ENCODE results near the gene PRND.

PRND gene

DNA sequence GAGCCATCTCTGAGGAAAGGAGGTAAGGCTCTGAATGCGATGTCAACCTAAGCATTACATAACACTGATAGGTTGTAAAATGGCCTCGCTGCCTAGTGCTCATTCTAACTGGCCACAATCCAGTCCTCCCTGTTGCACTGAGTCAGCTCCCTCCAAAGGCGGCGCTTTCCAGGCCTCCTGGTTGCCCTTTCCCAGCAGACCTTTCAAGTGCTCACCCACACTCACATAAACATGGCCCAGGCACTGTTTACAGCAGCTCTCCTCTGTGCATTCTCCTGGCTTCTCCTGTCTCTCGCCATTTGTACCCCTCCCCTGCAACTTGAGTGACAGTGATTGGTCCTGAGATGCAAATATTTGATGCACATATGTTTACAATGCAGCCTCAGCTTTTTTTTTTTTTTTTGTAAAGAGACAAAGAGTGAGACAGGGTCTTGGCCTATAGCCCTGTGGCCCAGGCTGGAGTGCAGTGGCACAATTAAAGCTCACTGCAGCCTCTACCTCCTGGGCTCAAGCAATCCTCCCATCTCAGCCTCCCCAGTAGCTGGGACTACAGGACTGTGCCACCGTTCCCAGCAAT, 36.8 kb upstream of the PRND start:
- TF ChIP-seq EGR1 (IDR thresholded peaks at IDR 0.05) (no peak), RAD21 (IDR thresholded peaks at IDR 0.05; ENCODE audit: low read depth) (no peak), CREB1 (IDR thresholded peaks at IDR 0.05; ENCODE audit: low read depth) (no peak), TEAD4 (IDR thresholded peaks at IDR 0.05) (no peak), EP300 (IDR thresholded peaks at IDR 0.05; ENCODE audit: borderline replicate concordance) (no peak), ZBTB7A (IDR thresholded peaks at IDR 0.05; ENCODE audit: low read depth) (no peak), CEBPB (IDR thresholded peaks at IDR 0.05) (no peak), NFIC (IDR thresholded peaks at IDR 0.05) (no peak), TCF12 (IDR thresholded peaks at IDR 0.05; ENCODE audit: low read depth) (no peak), TAF1 (IDR thresholded peaks at IDR 0.05; ENCODE audit: low read depth) (no peak), FOXM1 (IDR thresholded peaks at IDR 0.05; ENCODE audit: borderline replicate concordance, low read depth) (no peak), YY1 (IDR thresholded peaks at IDR 0.05; ENCODE audit: low read depth) (no peak)
- TF ChIP-seq, protein P1, sequence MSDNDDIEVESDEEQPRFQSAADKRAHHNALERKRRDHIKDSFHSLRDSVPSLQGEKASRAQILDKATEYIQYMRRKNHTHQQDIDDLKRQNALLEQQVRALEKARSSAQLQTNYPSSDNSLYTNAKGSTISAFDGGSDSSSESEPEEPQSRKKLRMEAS (IDR thresholded peaks at IDR 0.05): no peak
- TF ChIP-seq, protein P2, sequence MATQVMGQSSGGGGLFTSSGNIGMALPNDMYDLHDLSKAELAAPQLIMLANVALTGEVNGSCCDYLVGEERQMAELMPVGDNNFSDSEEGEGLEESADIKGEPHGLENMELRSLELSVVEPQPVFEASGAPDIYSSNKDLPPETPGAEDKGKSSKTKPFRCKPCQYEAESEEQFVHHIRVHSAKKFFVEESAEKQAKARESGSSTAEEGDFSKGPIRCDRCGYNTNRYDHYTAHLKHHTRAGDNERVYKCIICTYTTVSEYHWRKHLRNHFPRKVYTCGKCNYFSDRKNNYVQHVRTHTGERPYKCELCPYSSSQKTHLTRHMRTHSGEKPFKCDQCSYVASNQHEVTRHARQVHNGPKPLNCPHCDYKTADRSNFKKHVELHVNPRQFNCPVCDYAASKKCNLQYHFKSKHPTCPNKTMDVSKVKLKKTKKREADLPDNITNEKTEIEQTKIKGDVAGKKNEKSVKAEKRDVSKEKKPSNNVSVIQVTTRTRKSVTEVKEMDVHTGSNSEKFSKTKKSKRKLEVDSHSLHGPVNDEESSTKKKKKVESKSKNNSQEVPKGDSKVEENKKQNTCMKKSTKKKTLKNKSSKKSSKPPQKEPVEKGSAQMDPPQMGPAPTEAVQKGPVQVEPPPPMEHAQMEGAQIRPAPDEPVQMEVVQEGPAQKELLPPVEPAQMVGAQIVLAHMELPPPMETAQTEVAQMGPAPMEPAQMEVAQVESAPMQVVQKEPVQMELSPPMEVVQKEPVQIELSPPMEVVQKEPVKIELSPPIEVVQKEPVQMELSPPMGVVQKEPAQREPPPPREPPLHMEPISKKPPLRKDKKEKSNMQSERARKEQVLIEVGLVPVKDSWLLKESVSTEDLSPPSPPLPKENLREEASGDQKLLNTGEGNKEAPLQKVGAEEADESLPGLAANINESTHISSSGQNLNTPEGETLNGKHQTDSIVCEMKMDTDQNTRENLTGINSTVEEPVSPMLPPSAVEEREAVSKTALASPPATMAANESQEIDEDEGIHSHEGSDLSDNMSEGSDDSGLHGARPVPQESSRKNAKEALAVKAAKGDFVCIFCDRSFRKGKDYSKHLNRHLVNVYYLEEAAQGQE (IDR thresholded peaks at IDR 0.05; ENCODE audit: low read depth): no peak
- TF ChIP-seq, protein P3, sequence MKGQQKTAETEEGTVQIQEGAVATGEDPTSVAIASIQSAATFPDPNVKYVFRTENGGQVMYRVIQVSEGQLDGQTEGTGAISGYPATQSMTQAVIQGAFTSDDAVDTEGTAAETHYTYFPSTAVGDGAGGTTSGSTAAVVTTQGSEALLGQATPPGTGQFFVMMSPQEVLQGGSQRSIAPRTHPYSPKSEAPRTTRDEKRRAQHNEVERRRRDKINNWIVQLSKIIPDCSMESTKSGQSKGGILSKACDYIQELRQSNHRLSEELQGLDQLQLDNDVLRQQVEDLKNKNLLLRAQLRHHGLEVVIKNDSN (IDR thresholded peaks at IDR 0.05): no peak

DNA sequence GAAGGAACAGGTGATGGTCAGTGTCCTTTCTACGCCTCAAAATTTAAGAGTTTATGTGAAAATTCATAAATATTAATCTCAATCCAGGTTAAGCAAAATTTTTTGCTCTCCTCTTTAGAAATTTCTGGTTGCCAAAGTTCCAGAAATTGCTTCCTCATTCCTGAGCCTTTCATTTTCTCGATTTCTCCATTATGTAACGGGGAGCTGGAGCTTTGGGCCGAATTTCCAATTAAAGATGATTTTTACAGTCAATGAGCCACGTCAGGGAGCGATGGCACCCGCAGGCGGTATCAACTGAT, 35.8 kb upstream of the PRND start:
- TF ChIP-seq TAF1 (IDR thresholded peaks at IDR 0.05; ENCODE audit: low read depth) (no peak), EGR1 (IDR thresholded peaks at IDR 0.05) (no peak), ZBTB7A (IDR thresholded peaks at IDR 0.05; ENCODE audit: low read depth) (no peak), NFIC (IDR thresholded peaks at IDR 0.05) (no peak), TEAD4 (IDR thresholded peaks at IDR 0.05) (no peak), CREB1 (IDR thresholded peaks at IDR 0.05; ENCODE audit: low read depth) (no peak), EP300 (IDR thresholded peaks at IDR 0.05; ENCODE audit: borderline replicate concordance) (no peak), CEBPB (IDR thresholded peaks at IDR 0.05) (no peak), TCF12 (IDR thresholded peaks at IDR 0.05; ENCODE audit: low read depth) (no peak), YY1 (IDR thresholded peaks at IDR 0.05; ENCODE audit: low read depth) (no peak), RAD21 (IDR thresholded peaks at IDR 0.05; ENCODE audit: low read depth) (no peak)
- TF ChIP-seq, protein P3 (IDR thresholded peaks at IDR 0.05): no peak
- TF ChIP-seq, protein P2 (IDR thresholded peaks at IDR 0.05; ENCODE audit: low read depth): no peak

DNA sequence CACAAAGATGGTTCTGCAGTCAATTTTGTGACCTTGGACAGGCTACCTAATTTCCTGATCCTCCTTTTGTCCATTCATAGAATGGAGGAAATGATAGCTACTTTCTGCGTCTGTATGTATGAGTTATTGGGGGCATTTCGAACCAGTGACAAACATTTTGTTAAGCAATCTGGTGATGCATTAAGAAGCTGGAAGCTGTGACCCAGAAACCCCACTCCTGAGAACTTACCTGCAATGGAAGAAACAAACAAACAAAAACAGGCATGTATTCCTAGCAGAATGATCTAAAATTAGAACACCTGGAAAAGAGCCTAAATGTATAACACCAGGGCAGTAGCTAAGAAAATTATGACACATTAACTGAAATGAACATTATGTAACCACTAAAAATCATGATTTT, 33.4 kb upstream of the PRND start:
- TF ChIP-seq TEAD4 (IDR thresholded peaks at IDR 0.05) (no peak), CEBPB (IDR thresholded peaks at IDR 0.05) (no peak), TCF12 (IDR thresholded peaks at IDR 0.05; ENCODE audit: low read depth) (no peak), EP300 (IDR thresholded peaks at IDR 0.05; ENCODE audit: borderline replicate concordance) (no peak), FOXM1 (IDR thresholded peaks at IDR 0.05; ENCODE audit: borderline replicate concordance, low read depth) (no peak), TAF1 (IDR thresholded peaks at IDR 0.05; ENCODE audit: low read depth) (no peak)
- TF ChIP-seq, protein P2 (IDR thresholded peaks at IDR 0.05; ENCODE audit: low read depth): no peak
- TF ChIP-seq, protein P3 (IDR thresholded peaks at IDR 0.05): no peak
- TF ChIP-seq, protein P1 (IDR thresholded peaks at IDR 0.05): no peak

DNA sequence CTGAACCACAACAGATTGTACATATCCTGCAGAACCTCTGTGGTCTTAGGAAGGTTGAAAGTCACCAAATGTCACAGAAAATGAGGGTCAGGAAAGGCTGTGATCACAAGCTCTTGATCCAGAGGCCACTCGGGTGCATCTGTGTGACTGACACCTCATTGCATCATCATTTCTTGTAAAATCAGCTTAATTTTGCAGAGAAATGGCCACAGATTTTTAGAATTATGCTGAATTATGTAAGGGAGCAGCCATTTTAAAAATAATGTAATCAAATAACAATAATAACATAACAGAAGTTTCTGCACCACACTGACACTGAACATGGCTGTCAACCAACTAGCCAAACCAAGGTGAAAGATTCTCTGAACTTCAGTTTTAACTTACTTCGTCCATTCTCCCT, 32.5 kb upstream of the PRND start:
- TF ChIP-seq, protein P1 (IDR thresholded peaks at IDR 0.05): no peak
- TF ChIP-seq EP300 (IDR thresholded peaks at IDR 0.05; ENCODE audit: borderline replicate concordance) (no peak), YY1 (IDR thresholded peaks at IDR 0.05; ENCODE audit: low read depth) (no peak), EGR1 (IDR thresholded peaks at IDR 0.05) (no peak), ZBTB7A (IDR thresholded peaks at IDR 0.05; ENCODE audit: low read depth) (no peak), TCF12 (IDR thresholded peaks at IDR 0.05; ENCODE audit: low read depth) (no peak), CEBPB (IDR thresholded peaks at IDR 0.05) (no peak), NFIC (IDR thresholded peaks at IDR 0.05) (no peak), FOXM1 (IDR thresholded peaks at IDR 0.05; ENCODE audit: borderline replicate concordance, low read depth) (no peak), RAD21 (IDR thresholded peaks at IDR 0.05; ENCODE audit: low read depth) (no peak), CREB1 (IDR thresholded peaks at IDR 0.05; ENCODE audit: low read depth) (no peak)
- TF ChIP-seq, protein P2 (IDR thresholded peaks at IDR 0.05; ENCODE audit: low read depth): no peak

Data from Ishikawa (cell line).